Stimulated activated CD8-positive, alpha-beta memory T cell treated with anti-CD3 and anti-CD28 coated beads, Interleukin-12 subunit alpha, Interleukin-12 subunit beta, amount 100 ng/mL, for 1 hour (primary cell): Measurements from ENCODE around the gene PAX7.

Source experiments
- DNase-seq: peaks from one replicate; pipeline ENCODE4 v3.0.0-alpha.2; 2020; ENCODE audit warnings: low read depth

Gene PAX7

GRCh38 chr1:18795002-18795689, 164.5 kb downstream of the PAX7 start:
- DNase-seq: no peak

- no peak for DNase-seq
These were observed 166.3 kb downstream of the PAX7 start for GRCh38 chr1:18796950-18797349.
